ENCODE data around the gene RPS14. TPM values are rescaled to one million over a fixed set of nuclear protein-coding genes. Genes with fewer than 3 reads are reported as not detected.
"Not testable (repeated sequence)": the region's sequence is repeated elsewhere in the genome, so short reads cannot be mapped to it uniquely, and the experiment has no call there.

The RPS14 gene
- total RNA-seq, 1 experiment from 2014 or later: 3,118 TPM

- not testable (repeated sequence) for H3K36me3 ChIP-seq, H3K27ac ChIP-seq
These were observed 23.4 kb downstream of the RPS14 start for GRCh38 chr5:150426165-150426564.

GRCh38 chr5:150422758-150423157 lies 26.8 kb downstream of the RPS14 start:
- H3K9me3 ChIP-seq (replicated peaks): no peaks in the 10 kb centered on the region
- DNase-seq: no peak
- H3K27me3 ChIP-seq: no peaks in the 10 kb centered on the region

More at GRCh38 chr5:150426165-150426564, 23.4 kb downstream of the RPS14 start:
- H3K4me1 ChIP-seq; H3K9me3 ChIP-seq (replicated peaks); H3K4me3 ChIP-seq; H3K27me3 ChIP-seq; DNase-seq: not testable (repeated sequence)

GRCh38 chr5:150422075-150422474 lies 27.5 kb downstream of the RPS14 start:
- H3K27me3 ChIP-seq: no peaks in the 10 kb centered on the region
- H3K36me3 ChIP-seq: no peaks in the 10 kb centered on the region
- DNase-seq: no peak
- no peaks in the 10 kb centered on the region for H3K9me3 ChIP-seq (replicated peaks)
- no peak overlapping the region for H3K27ac ChIP-seq
- H3K4me3 ChIP-seq: no peak overlapping the region
- H3K4me1 ChIP-seq: no peaks in the 10 kb centered on the region

More at GRCh38 chr5:150422758-150423157, 26.8 kb downstream of the RPS14 start:
- H3K4me1 ChIP-seq: no peaks in the 10 kb centered on the region
- no peak overlapping the region for H3K4me3 ChIP-seq
- no peaks in the 10 kb centered on the region for H3K36me3 ChIP-seq
- H3K27ac ChIP-seq: no peak overlapping the region

GRCh38 chr5:150419630-150420270 lies 29.8 kb downstream of the RPS14 start:
- no peaks in the 10 kb centered on the region for H3K4me1 ChIP-seq
- H3K36me3 ChIP-seq: no peaks in the 10 kb centered on the region
- peak in 1 of 2 experiments; percentile 43 for DNase-seq
- H3K27me3 ChIP-seq: no peaks in the 10 kb centered on the region
- H3K9me3 ChIP-seq (replicated peaks): no peaks in the 10 kb centered on the region
- no peak overlapping the region for H3K4me3 ChIP-seq
- H3K27ac ChIP-seq: no peak overlapping the region

GRCh38 chr5:150413902-150414790 lies 35.4 kb downstream of the RPS14 start:
- not testable (repeated sequence) for H3K9me3 ChIP-seq (replicated peaks); H3K27ac ChIP-seq; H3K36me3 ChIP-seq; DNase-seq; H3K4me3 ChIP-seq; H3K4me1 ChIP-seq; H3K27me3 ChIP-seq

- Histone ChIP-seq H3K36me3 (no peaks in the 10 kb centered on the region), H3K4me3 (no peak overlapping the region), H3K4me1 (no peaks in the 10 kb centered on the region), H3K27me3 (peaks cover 6% of the 10 kb centered on the region; the same call in 1 of the 2 replicates), H3K27ac (no peak overlapping the region), H3K9me3 (replicated peaks) (no peaks in the 10 kb centered on the region)
- no peak for DNase-seq
These were observed 36.2 kb downstream of the RPS14 start for GRCh38 chr5:150413176-150413901.

GRCh38 chr5:150412319-150413175 lies 37.0 kb downstream of the RPS14 start, which contains the start of gene CD74:
TSS of gene CD74 (minus strand) at chr5:150412910. CDS start at chr5:150412749, 161 bp downstream.
- H3K36me3 ChIP-seq: no peaks in the 10 kb centered on the region
- no peaks in the 10 kb centered on the region for H3K9me3 ChIP-seq (replicated peaks)
- H3K4me3 ChIP-seq: no peak within 1 kb of the TSS
- H3K27me3 ChIP-seq: peaks cover 6% of the 10 kb centered on the region; the same call in 1 of the 2 replicates
- DNase-seq: no peak
- no peaks in the 10 kb centered on the region for H3K4me1 ChIP-seq
- H3K27ac ChIP-seq: no peak within 1 kb of the TSS

- Histone ChIP-seq H3K9me3 (replicated peaks) (no peaks in the 10 kb centered on the region), H3K4me1 (no peaks in the 10 kb centered on the region), H3K4me3 (no peak overlapping the region), H3K36me3 (no peaks in the 10 kb centered on the region), H3K27ac (no peak overlapping the region), H3K27me3 (peaks cover 6% of the 10 kb centered on the region; the same call in 1 of the 2 replicates)
- DNase-seq: no peak
These were observed 38.1 kb downstream of the RPS14 start for GRCh38 chr5:150411245-150411979.

GRCh38 chr5:150410524-150411244 lies 38.9 kb downstream of the RPS14 start:
- H3K9me3 ChIP-seq (replicated peaks): no peaks in the 10 kb centered on the region
- H3K27me3 ChIP-seq: peaks cover 6% of the 10 kb centered on the region; the same call in 1 of the 2 replicates
- no peaks in the 10 kb centered on the region for H3K4me1 ChIP-seq
- no peak overlapping the region for H3K4me3 ChIP-seq
- no peak overlapping the region for H3K27ac ChIP-seq
- DNase-seq: peak in 1 of 2 experiments; percentile 59
- no peaks in the 10 kb centered on the region for H3K36me3 ChIP-seq

- H3K36me3 ChIP-seq: no peaks in the 10 kb centered on the region
- H3K27ac ChIP-seq: no peak overlapping the region
- peaks cover 6% of the 10 kb centered on the region; the same call in 1 of the 2 replicates for H3K27me3 ChIP-seq
- no peaks in the 10 kb centered on the region for H3K9me3 ChIP-seq (replicated peaks)
- no peaks in the 10 kb centered on the region for H3K4me1 ChIP-seq
- DNase-seq: peak; percentile 74 to 88
- no peak overlapping the region for H3K4me3 ChIP-seq
These were observed 39.7 kb downstream of the RPS14 start for GRCh38 chr5:150409638-150410523.

GRCh38 chr5:150408231-150408943 lies 41.2 kb downstream of the RPS14 start:
- Histone ChIP-seq H3K27me3 (peaks cover 4% of the 10 kb centered on the region; the same call in 1 of the 2 replicates), H3K4me3 (no peak overlapping the region), H3K27ac (no peak overlapping the region), H3K4me1 (no peaks in the 10 kb centered on the region), H3K36me3 (no peaks in the 10 kb centered on the region), H3K9me3 (replicated peaks) (no peaks in the 10 kb centered on the region)
- no peak for DNase-seq

Measured in SJCRH30 (cell line).